Gastroesophageal sphincter (tissue), 3 donors: ENCODE data around the gene TGIF1.

ENCODE experiments used
- EP300 ChIP-seq: sonication (generic); formaldehyde crosslinking; IDR thresholded peaks from one replicate; pipeline ENCODE4 v1.6.1; 2017; ENCODE audit warnings: antibody characterized with exemption, mild to moderate bottlenecking
- POLR2A ChIP-seq, 2 donors: fragments of 450-650 bp; IDR thresholded peaks; one replicate each; pipeline ENCODE4 v1.6.1; 2017; ENCODE audit warnings: antibody characterized with exemption in 2 of 2, mild to moderate bottlenecking in 2 of 2, moderate library complexity in 1 of 2
- POLR2AphosphoS5 ChIP-seq: sonication (generic); formaldehyde crosslinking; IDR thresholded peaks from one replicate; pipeline ENCODE4 v1.6.1; 2017; ENCODE audit warnings: antibody characterized with exemption
- TF ChIP-seq, protein P1 (sequence below), 4 experiments: fragments of 200-600 bp in 2 of 4; fragments of 450-650 bp in 2 of 4; sonication (generic) in 1 of 4; IDR thresholded peaks; one replicate each; pipeline ENCODE4 v1.5.1; 2017 to 2019; ENCODE audit warnings: antibody characterized with exemption in 4 of 4, mild to moderate bottlenecking in 2 of 4, moderate library complexity in 2 of 4

DNA sequence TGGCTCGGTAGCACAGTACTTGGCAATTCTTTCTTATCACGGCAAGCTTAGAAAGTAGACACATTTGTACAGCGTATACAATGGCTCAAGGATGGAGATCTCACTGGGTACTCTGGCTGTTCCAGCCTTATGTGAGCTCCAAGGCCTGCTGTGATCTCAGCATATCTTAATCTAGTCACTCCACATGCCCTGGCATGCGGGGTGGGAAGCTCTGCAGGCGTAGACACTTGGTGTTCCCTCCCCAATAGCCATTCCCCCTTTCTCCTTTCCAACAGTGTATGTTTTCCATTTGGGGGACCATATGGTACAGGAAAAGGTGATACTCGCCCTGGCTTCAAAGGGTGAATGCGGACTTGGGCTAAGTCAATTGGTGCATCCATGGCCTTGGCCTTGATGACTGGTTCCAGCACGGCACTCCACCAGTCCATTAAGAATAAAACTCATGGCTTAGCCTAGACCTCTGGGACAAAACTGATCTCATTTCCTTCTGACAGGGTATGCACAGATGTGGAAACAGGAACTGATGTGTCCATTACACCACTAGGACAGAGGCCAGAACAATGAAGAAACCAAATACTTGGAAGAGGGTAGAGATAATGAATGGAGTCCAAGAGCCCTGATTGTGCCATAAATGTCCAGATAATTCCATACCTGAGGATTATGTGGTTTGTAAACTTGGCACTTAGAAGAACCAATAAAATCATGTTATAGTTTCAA lies 28.4 kb downstream of the TGIF1 start:
- TF ChIP-seq, protein P1, sequence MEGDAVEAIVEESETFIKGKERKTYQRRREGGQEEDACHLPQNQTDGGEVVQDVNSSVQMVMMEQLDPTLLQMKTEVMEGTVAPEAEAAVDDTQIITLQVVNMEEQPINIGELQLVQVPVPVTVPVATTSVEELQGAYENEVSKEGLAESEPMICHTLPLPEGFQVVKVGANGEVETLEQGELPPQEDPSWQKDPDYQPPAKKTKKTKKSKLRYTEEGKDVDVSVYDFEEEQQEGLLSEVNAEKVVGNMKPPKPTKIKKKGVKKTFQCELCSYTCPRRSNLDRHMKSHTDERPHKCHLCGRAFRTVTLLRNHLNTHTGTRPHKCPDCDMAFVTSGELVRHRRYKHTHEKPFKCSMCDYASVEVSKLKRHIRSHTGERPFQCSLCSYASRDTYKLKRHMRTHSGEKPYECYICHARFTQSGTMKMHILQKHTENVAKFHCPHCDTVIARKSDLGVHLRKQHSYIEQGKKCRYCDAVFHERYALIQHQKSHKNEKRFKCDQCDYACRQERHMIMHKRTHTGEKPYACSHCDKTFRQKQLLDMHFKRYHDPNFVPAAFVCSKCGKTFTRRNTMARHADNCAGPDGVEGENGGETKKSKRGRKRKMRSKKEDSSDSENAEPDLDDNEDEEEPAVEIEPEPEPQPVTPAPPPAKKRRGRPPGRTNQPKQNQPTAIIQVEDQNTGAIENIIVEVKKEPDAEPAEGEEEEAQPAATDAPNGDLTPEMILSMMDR (IDR thresholded peaks at IDR 0.05): no peak
- TF ChIP-seq POLR2A (IDR thresholded peaks at IDR 0.05) (no peak), EP300 (no peak), POLR2AphosphoS5 (no peak)
